Measurements from ENCODE around the gene ATG101. TPM values are rescaled to one million over a fixed set of nuclear protein-coding genes. Genes with fewer than 3 reads are reported as not detected.

ATG101 gene
- total and polyA plus RNA-seq, 2 of the 13 experiments (the other 11 are each of a cell fraction or from before 2014, with no cell fraction given), result 58.2 to 67.7 TPM

GRCh38 chr12:52081263-52081733 lies 11.5 kb downstream of the ATG101 start (continued):
- no peak for TF ChIP-seq PBX3 (CRISPR knock-in tag; IDR thresholded peaks at IDR 0.05; ENCODE audit: borderline replicate concordance)
- TF ChIP-seq LCORL (IDR thresholded peaks at IDR 0.05), result no peak
- TF ChIP-seq LCORL (CRISPR knock-in tag; IDR thresholded peaks at IDR 0.05), result no peak
- TF ChIP-seq ZNF12 (CRISPR knock-in tag; IDR thresholded peaks at IDR 0.05), result no peak
- TF ChIP-seq, protein P1, sequence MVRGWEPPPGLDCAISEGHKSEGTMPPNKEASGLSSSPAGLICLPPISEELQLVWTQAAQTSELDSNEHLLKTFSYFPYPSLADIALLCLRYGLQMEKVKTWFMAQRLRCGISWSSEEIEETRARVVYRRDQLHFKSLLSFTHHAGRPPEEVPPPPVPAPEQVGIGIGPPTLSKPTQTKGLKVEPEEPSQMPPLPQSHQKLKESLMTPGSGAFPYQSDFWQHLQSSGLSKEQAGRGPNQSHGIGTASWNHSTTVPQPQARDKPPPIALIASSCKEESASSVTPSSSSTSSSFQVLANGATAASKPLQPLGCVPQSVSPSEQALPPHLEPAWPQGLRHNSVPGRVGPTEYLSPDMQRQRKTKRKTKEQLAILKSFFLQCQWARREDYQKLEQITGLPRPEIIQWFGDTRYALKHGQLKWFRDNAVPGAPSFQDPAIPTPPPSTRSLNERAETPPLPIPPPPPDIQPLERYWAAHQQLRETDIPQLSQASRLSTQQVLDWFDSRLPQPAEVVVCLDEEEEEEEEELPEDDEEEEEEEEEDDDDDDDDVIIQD (CRISPR knock-in tag; IDR thresholded peaks at IDR 0.05; ENCODE audit: low read depth), result 0 out of 2 replicates have a peak, but pooled peaks have one; percentile 28
- 0 out of 2 replicates have a peak, but pooled peaks have one; percentile 4 for TF ChIP-seq ZNF274 (CRISPR knock-in tag; IDR thresholded peaks at IDR 0.05)
- no peak for TF ChIP-seq PHF21A (CRISPR knock-in tag; IDR thresholded peaks at IDR 0.05)
- no peak for TF ChIP-seq KLF11 (CRISPR knock-in tag; IDR thresholded peaks at IDR 0.05)
- TF ChIP-seq ZNF207 (IDR thresholded peaks at IDR 0.05; ENCODE audit: borderline replicate concordance), result no peak
- 0 out of 2 replicates have a peak, but pooled peaks have one; percentile 8 for TF ChIP-seq GABPA (IDR thresholded peaks at IDR 0.05; ENCODE audit: low read depth, low read length)
- no peak for TF ChIP-seq GABPA (CRISPR knock-in tag; IDR thresholded peaks at IDR 0.05; ENCODE audit: low read depth)
- TF ChIP-seq CBX1 (IDR thresholded peaks at IDR 0.05; ENCODE audit: low read depth), result no peak
- no peak for TF ChIP-seq NFAT5 (CRISPR knock-in tag; IDR thresholded peaks at IDR 0.05)
- TF ChIP-seq TARDBP (CRISPR knock-in tag; IDR thresholded peaks at IDR 0.05), result no peak

Data from HepG2 (cell line).